Measurements from ENCODE around the gene MRTFA.
"Not testable (repeated sequence)": the region's sequence is repeated elsewhere in the genome, so short reads cannot be mapped to it uniquely, and the experiment has no call there.

MRTFA gene

DNA sequence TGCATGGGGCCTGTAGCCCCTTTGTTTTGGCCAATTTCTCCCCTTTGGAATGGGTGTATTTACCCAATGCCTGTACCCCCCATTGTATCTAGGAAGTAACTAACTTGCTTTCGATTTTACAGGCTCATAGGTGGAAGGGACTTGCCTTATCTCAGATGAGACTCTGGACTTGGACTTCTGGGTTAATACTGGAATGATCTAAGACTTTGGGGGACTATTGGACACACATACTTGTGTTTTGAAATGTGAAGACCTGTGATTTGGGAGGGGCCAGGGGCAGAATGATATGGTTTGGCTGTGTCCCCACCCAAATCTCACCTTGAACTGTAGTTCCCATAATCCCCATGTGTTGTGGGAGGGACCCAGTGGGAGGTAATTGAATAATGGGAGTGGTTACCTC, 82.5 kb downstream of the MRTFA start:
- DNase-seq (ENCODE audit: low read depth in 2 of 2) = not testable (repeated sequence)

DNA sequence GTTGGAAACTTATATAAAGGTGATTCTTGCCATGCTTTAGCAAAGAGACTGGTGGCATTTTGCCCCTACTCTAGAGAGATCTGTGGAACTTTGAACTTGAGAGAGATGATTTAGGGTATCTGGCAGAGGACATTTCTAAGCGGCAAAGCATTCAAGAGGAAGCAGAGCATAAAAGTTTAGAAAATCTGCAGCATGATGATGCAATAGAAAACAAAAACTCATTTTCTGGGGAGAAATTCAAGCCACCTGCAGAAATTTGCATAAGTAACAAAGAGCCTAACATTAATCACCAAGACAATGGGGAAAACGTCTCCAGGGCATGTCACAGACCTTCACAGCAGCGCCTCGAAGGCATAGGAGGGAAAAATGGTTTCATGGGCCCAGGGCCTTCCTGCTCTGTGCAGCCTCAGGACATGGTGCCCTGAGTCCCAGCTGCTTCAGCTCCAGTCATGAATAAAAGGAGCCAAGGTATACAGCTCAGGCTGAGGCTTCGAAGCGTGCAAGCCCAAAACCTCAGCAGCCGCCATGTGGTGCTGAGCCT, 83.4 kb downstream of the MRTFA start:
- DNase-seq (ENCODE audit: low read depth in 2 of 2) = no peak

DNA sequence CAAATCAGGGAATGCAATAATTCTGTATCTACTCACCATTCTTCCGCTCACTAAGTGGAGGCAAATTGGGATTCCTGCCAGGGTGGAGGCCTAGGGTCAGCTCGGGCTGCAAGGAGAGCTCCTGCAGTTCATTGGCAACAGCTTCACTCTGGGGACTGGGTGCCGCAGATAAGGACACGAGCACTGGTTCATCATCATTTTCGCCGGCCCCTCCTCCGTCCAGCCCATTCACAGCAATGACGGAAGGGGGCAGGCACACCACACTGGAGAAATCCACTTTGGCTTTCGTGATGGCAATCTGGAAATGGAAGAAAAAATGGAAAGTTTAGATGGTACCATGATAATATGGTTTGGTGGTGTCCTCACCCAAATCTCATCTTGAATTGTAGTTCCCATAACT, 84.4 kb downstream of the MRTFA start:
- no peak for DNase-seq (ENCODE audit: low read depth in 2 of 2)

DNA sequence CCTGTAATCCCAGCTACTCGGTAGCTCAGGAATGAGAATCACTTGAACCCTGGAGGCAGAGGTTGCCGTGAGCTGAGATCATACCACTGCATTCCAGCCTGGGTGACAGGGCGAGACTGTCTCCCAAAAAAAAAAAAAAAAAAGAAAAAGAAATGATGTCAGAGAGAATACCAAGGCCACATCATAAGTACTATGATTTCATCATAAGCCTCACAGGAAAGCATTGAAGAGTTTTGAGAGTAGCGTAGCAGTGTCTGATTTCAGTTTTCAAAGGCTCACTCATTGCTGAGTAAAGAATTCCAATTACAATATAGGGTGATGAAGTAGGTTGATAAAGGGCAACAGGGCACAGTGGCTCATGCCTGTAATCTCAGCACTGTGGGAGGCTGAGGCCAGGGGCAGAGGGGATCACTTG, 88.8 kb downstream of the MRTFA start:
- no peak for DNase-seq (ENCODE audit: low read depth in 2 of 2)

DNA sequence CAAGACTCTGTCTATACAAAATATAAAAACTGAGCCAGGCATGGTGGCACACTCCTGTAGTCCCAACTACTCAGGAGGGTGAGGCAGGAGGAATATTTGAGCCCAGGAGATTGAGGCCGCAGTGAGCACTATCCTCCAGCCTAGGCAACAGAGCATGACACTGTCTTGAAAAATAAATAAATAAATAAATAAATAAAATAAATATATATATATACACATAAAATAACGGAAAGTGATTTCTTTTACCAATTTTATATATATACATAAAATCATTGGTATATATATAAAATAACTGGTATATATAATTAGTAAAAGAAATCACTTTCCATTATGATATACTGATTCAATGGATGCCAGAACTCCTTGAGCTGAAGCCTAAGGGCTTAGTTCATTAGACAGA, 91.8 kb downstream of the MRTFA start:
- no peak for DNase-seq (ENCODE audit: low read depth in 2 of 2)

DNA sequence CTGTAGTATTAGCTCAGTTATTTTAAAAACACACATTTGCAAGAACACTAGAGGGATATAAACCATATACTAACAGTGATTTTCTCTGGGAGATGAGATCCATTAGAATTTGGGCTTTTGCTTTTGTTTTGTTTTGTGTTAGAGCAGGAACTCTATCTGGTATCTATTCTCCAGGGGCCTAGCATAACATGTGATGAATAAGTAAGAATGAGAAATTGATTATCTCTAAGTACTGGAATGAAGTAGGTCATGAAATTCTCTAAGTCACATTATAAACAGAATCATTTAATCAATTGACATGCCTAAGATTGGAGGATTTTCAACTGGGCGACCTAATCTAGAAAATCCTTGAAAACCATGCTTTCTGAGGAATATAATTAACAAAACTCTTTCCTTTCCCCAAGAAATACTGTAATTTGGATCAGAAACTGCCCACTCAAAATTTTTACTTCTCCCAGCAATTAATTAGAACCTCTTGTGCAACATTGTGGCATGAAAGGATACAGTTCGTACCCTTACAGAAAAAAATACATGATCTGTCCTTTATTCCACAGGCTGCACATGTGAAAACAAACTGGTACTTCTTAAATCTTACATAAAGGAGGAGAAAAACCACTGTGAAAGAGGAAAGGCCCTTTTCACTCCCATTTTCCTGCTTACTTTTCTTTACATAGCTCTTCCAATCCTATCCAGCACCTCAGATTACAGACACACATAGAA, 93.5 kb downstream of the MRTFA start:
- no peak for DNase-seq (ENCODE audit: low read depth in 2 of 2)

DNA sequence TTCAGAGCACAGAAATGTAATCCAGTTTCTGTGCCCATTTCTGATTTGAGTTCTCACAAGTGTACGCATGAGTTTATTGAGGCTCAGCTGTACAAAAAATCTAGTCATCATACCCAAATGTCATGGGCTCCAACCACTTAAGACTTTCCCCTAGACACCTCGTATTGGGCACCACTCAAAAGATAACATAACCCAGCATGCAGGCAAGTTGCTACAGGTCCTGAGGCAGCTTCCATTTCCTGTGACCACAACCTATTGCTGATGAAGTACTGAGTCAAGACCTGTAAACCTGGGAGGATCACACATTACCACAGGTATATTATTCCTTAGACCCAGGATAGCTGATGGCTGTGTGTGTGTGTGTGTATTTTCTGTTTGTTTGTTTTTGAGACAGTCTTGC, 95.2 kb downstream of the MRTFA start:
- no peak for DNase-seq (ENCODE audit: low read depth in 2 of 2)

DNA sequence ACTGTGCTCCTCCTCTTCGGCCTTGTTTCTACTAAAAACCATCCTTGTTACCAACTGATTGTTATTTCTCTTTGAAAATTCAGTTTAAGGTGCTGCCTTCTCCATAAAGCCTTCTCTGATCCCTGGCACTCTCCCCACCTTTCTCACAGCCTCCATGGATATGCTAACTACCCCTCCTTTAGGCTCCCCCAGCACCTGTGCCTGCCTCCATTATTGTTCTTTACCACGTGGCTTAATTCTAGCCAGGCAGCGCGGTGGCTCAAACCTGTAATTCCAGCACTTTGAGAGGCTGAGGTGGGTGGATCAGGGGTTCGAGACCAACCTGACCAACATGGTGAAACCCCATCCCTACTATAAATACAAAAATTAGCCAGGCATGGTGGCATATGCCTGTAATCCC, 96.3 kb downstream of the MRTFA start:
- no peak for DNase-seq (ENCODE audit: low read depth in 2 of 2)

DNA sequence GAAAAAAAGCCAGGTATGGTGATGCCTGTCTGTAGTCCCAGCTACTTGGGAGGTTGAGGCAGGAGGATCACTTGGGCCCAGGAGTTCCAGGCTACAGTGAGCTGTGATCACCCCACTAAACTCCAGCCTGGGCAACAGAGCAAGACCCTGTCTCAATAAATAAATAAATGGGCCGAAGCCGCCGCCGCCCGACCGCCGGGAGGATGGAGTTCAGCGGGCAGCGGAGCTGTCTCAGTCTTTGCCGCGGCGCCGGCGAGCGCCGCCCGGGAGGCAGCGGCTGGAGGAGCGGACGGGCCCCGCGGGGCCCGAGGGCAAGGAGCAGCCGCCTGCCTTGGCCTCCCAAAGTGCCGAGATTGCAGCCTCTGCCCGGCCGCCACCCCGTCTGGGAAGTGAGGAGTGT, 100.4 kb downstream of the MRTFA start:
- not testable (repeated sequence) for DNase-seq (ENCODE audit: low read depth in 2 of 2)

DNA sequence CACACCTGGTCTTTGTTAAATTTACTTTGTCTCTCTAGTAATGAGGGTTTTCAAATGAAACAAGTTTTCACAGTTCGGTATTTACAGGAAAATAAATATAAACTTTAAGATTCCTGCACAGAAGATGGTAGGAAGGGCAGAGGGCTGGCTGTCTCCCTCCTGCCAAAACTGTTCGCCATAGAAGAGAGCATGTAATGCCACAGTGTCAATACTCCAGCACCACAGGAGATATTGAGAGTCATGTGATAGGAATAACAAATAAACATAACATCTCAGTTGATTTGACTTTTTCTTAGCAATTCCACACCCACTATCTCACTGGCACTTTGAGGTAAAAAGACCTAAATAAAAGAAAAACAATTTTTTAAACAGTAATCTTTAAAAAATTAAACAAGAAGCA, 100.9 kb downstream of the MRTFA start:
- DNase-seq (ENCODE audit: low read depth in 2 of 2) = no peak

DNA sequence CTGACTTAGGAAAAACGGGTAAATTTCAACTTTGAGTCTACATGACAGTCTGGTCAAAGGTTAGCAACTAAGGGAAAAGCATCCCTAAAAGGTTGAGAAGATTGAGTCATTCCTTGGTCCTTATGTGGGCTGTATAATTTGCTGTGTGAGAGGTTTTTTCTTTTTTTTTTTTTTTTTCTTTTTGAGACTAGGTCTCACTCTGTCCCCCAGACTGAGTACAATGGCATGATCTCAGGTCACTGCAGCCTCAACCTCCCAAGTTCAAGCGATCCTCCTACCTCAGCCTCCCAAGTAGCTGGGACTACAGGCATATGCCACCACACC, 101.4 kb downstream of the MRTFA start:
- DNase-seq (ENCODE audit: low read depth in 2 of 2) = no peak

DNA sequence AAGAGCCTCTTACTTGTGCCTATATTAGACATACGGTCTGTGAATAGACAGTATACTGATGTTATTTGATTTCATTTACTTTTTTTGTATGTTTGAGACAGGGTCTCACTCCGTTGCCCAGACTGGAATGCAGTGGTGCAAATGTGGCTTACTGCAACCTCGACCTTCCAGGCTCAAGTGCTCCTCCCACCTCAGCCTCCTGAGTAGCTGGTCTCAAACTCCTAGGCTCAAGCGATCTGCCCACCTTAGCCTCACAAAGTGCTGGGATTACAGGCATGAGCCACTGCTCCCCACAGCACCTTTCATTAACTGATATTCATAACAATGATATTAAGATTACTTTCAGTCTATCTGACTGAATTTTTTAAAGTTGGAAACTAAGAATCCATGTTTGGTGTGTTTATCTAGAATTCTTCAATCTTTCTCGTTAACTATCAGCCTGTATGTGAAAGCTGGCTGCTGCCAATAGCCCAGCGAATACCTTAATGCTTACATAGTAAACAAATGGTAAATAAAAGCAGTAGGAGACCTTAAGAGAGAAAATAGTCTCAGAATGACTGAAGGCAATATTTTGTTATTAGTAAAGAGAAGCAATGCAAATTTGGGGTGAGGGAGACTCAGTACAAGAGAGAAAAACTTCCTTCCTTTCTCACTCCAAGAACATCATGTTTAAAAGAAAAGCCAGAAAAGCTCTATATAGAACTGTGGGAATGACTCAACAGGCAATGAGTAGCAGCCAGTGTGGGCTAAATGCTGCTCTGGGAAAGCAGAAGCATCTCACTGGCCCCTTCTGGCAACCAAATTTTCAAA, 101.9 kb downstream of the MRTFA start:
- DNase-seq (ENCODE audit: low read depth in 2 of 2) = no peak

DNA sequence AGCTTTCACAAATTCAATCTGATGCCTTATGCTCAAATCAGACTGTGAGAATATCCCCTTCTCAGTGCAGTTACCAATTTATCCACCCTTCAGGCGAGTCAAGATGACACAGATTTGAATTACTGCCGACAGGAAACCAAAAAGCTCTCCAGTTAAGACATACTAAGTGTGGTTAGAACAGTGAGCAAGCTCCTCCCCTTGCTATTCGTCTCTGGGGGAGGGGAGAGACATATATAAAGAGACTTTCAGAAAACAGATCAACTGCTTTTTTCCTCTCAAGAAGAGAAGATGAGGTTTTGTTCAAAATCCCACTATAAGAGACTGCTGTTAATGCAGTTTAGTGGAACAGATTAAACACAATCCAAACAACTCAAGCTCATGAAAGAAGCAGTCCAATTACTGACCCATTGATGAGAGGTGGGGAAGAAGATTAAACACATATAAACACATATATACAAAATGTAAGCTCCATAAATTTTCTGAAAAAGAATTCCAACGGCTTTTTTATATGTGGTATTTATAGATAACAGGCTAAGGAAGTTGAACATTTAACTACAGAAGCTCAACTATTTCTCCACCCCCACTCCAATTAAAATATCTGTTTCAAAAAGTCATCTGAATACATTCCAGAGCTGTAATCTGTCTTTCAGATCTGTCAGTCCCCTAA, 102.7 kb downstream of the MRTFA start:
- DNase-seq (ENCODE audit: low read depth in 2 of 2) = peak in 1 of 2 donors; percentile 30

DNA sequence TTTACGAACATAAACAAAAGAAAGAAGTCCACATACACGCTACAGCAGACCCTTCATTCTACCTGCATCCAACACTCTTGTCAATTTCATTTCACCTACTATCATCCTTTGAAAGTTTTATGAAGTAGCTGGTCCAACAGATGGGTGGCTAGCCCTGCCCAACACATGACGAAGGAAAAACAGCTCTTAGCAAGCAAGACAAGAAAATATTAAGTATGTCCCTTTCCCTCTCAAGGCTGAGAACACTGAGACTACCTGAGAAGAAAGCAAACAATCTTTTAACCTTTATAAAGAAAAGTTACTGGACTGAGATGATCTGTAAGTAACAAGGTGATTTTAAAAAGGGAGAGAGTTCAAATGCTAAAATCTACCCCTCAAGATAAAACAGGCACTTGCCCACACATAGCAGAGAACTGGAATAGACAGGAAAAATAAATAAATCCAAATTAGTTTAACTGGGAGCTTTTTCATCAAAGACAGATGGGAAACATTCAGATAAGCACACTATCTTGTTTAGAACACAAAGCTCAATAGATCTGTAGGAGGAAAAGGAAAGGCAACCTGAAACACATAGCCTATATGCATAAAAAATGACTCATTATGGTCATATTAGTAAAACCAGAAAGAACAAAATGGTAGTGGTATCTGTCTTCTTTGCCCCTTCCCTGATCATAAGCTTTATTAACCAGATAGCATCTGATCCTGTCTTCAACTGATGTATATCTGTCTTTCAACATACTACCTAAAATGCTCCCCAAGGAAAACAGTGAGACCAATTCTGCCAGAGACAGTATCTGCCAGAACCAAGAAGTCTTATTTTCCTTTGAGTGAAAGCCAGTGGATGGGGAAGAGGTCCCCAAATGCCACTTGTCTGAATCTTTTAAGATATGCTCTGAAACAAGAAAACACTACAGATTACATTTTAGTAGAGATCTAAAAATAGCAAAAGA, 104.3 kb downstream of the MRTFA start:
- no peak for DNase-seq (ENCODE audit: low read depth in 2 of 2)

DNA sequence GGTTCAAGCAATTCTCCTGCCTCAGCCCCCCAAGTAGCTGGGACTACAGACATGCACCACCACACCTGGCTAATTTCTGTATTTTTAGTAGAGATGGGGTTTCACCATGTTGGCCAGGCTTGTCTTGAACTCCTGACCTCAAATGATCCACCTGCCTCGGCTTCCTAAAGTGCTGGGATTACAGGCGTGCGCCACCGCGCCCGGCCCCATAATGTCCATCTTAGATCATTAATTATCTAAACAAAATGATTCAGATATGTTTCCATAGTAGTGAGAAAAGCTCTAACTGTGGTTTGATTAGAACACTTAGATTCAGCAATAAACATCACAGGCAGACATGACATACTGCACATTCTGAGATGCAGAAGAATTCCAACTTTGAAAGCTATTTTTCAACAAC, 106.1 kb downstream of the MRTFA start:
- not testable (repeated sequence) for DNase-seq (ENCODE audit: low read depth in 2 of 2)

DNA sequence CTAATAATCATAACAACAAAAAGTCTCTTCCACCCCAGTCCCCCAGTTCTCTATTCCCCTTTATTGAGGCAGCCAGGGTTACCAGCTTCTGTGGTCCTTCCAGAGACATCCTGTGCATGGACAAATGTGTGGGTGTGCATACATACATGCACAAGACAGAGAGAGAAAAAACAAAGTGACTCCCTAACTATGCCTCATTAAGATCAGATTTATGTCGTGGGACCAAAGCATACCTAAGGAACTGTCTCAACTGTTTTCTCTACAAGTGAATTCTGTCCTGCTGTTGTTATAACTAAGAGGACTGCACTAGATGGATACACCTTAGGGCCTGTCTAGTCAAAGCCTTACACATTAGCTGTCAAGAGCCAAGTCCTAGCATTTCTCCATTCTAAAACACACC, 106.7 kb downstream of the MRTFA start:
- DNase-seq (ENCODE audit: low read depth in 2 of 2) = no peak

DNA sequence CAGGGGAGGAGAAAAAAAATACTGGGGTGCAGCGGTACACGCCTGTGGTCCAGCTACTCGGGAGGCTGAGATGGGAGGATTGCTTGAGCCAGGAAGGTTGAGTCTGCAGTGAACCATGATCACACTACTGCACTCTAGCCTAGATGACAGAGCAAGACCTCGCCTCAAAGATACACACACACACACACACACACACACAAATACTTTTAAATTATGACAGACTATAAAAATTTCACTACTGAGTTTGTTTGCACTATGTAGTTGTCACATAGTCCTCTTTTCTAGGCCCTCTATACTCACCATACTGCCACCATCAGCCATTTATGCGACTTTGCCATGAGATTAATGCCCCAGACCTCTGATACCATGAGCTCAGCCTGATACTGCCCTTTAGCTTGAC, 109.6 kb downstream of the MRTFA start:
- no peak for DNase-seq (ENCODE audit: low read depth in 2 of 2)

DNA sequence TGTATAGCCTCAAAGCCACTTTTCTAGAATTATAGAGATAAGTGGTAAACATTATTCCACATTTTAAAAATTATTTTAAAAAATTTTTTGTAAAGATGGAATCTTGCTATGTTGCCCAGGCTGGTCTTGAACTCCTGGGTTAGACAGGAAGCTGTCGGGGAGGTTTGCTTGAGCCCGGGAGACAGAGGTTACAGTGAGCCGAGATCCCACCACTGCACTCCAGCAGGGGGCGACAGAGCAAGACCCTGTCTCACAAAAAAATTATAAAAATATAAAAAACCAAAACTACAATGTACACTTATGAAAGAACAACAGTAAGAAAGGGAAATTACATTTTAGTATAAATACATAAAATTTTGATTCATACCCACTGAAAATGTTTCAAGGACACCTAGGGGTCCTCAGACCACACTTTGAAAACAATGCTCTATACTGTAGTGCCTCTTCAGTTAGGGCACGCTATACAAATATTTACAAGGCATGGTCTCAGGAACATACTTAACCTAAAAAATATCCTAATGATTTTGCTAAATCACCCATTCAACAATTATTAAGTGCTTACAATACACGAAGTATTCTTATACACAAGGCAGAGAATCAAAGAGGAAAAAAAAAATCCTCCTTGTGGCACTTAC, 111.2 kb downstream of the MRTFA start:
- peak; percentile 49 to 67 for DNase-seq (ENCODE audit: low read depth in 2 of 2)

DNA sequence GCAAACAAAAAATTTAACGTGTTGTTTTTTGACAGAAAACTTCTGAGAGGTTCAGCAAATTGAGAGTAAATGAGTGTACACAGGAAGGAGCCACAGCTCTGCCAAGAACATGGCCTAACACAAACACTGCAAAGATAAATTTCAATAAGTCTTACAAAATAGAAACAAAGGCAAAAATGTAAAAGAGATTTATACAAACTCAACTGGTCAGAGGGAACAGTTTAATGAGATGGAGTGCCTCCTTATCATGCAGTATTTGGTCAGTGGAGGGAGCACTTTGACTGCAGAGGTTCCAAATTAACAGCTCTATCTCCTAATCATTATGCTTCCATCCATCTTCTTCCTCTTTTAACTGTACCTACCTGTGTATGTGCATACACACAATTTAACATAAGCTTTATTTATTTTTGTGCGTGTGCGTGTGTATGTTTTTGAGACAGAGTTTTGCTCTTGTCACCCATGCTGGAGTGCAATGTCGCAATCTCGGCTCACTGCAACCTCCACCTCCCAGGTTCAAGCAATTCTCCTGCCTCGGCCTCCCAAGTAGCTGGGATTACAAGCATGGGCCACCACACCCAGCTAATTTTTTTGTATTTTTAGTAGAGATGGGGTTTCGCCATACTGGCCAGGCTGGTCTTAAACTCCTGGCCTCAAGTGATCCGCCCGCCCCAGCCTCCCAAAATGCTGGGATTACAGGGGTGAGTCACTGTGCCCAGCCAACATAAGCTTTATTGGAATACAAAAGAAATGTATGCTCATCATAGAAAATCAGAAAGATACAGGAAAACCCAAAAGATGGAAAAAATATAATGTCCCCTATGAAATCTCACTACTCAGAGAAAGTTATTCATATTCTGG, 111.9 kb downstream of the MRTFA start:
- DNase-seq (ENCODE audit: low read depth in 2 of 2) = no peak

DNA sequence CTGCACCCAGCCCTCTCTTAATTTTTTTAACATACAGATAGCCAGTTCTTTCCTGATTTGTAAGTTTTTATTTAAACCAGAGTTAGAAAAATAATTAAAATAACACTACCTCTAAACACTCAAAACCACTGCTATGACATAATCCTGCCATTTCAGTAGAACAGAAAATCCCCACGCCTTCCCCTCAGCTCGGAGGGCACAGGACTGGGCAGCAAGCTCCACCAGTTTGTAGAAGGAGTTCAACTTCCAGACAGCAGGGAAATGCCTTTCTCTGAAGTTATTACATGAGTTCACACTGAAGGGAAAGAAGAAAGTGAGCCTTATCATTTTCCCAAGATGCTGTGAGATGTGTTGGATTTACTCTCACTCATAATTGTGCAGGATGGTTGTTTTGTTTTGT, 114.4 kb downstream of the MRTFA start:
- no peak for DNase-seq (ENCODE audit: low read depth in 2 of 2)

All from stimulated activated CD4-positive, alpha-beta T cell treated with anti-CD3 and anti-CD28 coated beads, Interleukin-15, amount 100 ng/mL, for 48 hours (primary cell).